HG02623 (cell line): ENCODE results near the gene ID1.
"Not testable (repeated sequence)": the region's sequence is repeated elsewhere in the genome, so short reads cannot be mapped to it uniquely, and the experiment has no call there.

Source experiments
- ATAC-seq: cut with Tn5 transposase; IDR thresholded peaks from one replicate; pipeline ENCODE4 v1.9.1; 2021; ENCODE audit warnings: moderate library complexity; ENCODE audit not compliant: unreplicated experiment

Gene ID1

DNA sequence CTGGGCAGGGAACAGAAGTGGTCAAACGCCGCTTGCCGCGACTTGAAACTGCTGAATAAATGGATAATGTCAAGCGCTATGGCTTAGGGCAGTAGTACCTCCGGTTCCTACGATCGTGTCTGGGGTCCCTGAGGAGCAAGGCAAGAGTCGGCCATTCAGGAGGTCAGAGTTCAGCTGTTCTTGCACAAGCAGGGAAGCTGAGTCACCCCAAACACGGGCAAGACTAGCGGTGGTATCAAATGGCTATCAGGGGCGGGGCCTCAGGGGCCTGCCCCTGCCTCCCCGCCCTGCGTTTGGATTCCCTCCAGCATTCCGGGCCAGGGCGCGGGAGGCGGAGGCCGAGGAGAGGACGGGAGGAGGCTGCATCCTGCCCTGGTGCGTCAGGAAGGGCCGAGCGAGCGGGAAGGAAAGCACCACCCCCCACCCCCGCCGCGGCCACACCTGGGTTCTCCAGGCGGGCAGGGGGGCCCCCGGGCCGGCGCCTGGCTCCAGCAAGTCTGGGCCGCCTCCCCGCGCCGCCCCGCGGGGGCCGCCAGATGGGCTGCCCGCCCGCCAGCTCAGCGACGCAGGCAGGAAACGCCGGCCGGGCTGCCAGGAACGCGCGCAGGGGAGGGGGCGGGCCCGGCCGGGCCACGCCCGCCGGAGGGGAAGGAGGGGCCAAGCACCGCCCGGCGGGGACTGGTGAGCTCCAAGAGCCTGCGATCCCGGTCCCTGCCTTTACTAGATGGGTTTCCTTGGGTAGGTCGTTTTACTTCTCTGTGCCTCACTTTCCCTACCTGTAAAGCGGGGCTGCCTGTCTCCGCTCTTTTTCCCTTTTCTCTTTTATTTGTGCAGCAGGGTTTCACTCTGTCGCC lies 32.2 kb upstream of the ID1 start:
- ATAC-seq: peak; percentile 88

DNA sequence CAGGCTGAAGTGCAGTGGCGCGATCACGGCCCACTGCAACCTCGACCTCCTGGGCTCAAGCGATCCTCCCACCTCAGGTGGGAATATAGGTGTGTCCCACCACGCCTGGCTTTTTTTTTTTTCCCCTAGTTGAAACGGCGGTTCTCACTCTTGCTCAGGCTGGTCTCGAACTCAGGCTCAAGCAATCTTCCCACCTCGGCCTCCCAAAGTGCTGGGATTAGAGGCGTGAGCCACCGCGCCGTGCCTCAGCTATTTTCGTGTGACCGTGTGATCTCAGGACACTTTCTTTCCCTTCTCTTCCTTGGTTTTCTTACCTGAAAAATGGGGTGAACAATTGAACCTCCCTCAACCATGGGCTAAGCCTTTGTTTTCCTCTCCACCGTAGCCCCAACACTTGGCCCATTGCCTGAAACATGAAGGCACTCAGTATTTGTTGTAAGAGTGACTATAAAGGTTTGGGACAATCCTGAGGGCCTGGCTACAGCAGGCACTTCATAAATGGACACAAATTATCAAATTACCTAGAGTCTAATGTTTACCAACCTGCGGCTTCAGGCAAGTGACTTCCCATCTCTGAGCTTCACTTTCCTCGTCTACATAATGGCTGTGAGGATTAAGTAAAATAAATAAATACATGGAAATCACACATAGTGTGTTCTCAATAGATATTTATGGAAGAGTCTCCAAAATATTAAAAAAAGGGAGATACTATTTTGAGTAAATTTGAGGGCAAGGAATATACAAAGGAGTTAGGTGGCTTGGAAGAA lies 31.4 kb upstream of the ID1 start:
- ATAC-seq: peak; percentile 12

GRCh38 chr20:31574986-31575385 lies 30.1 kb upstream of the ID1 start:
- ATAC-seq: not testable (repeated sequence)

- no peak for ATAC-seq
Measured at GRCh38 chr20:31576751-31577150, 28.3 kb upstream of the ID1 start.

GRCh38 chr20:31577194-31577593 lies 27.9 kb upstream of the ID1 start:
- ATAC-seq: no peak

DNA sequence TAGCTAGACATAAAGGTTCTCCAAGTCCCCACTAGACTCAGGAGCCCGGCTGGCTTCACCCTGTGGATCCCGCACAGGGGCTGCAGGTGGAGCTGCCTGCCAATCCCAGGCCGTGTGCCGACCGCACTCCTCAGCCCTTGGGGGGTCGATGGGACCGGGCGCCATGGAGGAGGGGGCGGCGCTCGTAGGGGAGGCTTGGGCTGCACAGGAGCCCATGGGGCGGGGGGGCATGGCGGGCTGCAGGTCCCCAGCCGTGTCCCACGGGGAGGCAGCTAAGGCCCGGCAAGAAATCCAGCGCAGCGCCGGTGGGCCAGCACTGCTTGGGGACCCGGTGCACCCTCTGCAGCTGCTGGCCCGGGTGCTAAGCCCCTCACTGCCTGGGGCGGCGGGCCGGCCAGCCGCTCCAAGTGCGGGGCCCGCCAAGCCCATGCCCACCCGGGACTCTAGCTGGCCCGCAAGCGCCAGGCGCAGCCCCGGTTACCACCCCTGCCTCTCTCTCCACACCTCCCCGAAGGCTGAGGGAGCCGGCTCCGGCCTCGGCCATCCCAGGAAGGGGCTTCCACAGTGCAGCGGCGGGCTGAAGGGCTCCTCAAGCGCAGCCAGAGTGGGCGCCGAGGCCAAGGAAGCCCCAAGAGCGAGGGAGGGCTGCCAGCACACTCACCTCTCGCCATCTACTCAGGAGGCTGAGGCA lies 26.5 kb upstream of the ID1 start:
- ATAC-seq: no peak

DNA sequence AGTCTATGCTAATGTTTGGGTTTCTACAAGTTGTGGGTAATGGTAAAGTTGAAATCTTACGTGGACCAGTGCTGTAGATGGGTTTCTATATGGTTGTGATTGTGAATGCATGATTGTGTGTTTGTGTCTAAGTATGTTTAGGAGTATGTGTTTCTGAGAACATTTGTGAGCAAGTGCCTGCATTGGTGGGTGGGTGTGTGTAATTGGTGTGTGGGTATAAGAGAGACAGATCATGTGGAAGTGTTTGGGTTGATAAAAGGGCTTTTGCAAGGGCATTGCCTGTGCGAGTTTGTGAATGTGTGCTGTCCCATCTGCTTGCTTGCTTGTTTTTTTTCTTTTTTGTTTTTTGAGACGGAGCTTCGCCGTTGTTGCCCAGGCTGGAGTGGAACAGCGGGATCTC lies 25.8 kb upstream of the ID1 start:
- ATAC-seq: no peak

GRCh38 chr20:31579941-31580651 lies 25.0 kb upstream of the ID1 start:
- ATAC-seq: not testable (repeated sequence)

GRCh38 chr20:31580706-31581105 lies 24.4 kb upstream of the ID1 start:
- ATAC-seq: no peak

GRCh38 chr20:31581391-31581790 lies 23.7 kb upstream of the ID1 start:
- no peak for ATAC-seq

DNA sequence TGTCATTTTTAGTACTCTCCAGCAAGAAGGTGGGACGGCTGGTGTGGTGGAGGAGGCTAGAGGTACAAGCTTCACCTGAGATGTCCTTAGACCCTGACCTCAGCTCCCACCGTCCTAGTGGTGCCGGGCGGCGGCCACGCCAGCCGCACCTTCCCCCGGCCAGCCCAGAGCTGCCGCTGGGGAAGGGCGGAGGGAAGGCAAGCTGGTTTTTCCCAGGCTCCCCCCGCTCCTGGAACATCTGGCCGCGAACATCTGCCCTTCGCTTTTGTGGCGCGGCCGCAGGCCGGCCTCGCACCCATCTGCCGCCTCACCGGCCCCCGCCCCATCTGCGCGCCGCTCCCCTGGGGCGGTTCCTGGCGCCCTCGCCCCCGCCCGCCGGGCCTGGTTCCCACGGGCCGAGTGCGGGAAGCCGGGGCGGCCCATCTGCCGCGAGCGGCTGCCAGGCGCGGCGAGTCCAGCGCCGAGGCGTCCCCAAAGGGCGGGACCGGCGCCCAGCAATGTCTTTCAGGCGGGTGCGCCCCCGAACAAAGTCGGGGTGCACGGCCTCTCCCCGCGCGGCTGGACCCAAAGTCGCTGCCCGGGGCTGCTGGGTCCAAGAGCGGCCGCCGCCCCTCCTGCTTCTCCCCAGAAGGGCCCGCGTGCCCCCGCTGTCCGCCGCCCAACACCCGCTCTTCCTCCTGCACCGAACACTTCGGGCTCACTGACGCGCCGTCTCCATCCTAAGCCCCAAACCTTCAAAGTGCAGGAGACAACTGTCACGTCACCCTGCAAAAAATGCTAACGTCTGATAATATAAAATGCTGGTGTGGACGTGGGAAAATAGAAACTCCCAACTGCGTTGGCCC lies 17.3 kb upstream of the ID1 start:
- ATAC-seq: no peak

DNA sequence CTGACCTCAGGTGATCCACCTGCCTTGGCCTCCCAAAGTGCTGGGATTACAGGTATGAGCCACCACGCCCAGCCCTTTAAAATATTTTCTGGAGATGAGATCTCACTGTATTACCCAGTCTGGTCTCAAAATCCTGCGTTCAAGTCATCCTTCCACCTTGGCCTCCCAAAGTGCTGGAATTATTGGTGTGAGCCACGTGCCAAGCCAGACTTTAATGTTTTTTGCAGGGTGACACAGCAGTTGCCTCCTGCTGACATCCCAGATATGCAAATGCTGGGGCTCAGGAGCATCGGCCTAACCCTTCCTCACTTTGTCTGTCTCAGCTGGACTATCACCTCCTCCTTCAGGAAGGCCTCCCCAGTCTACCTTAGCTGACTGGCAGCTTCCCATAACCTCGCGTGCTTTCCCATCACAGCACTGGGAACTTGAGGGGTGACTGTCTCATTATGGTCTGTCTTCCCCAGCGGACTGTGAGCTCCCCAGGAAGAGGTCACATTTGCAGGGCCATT lies 14.3 kb upstream of the ID1 start:
- ATAC-seq: no peak

GRCh38 chr20:31593221-31594001 lies 11.7 kb upstream of the ID1 start:
- ATAC-seq: no peak

GRCh38 chr20:31594002-31594557 lies 11.0 kb upstream of the ID1 start:
- ATAC-seq: no peak

GRCh38 chr20:31594558-31595379 lies 10.3 kb upstream of the ID1 start:
- ATAC-seq: no peak

- no peak for ATAC-seq
Measured at GRCh38 chr20:31595380-31595653, 9.8 kb upstream of the ID1 start.

DNA sequence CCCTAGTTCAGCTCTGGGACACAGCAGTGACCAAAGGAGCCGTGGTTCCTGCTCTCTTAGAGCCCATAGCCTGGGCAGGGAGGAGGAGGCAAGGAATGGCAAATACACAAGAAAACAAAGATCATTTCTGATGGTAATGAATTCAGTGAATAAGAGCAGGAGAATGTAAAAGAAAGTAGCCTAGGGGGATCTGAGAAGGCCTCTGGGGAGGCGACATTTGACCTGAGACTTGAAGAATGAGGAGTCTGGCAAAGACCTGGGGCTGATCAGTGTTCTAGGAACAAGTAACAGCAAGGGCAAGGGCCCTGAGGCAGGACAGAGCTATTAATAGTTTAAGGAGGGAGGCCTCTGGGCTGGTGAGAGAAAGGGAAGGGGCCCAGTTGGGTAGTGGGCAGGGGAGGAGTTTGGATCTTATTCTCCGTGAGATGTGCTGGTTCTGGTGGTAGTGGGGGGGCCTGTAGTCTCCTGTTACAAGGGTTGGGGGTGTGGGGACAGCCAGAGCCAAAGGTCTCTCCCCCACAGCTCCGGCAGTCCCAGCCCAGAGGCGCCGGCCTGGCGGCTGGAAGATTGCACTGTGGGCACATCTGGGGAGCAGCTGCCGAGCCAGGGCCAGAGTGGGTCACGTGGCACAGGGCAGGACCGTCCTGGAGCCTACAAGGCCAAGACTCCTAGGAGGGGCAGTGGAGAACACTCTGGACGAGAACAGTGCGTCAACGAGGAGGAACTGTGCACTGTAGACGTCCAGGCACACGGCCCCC lies 9.3 kb upstream of the ID1 start:
- no peak for ATAC-seq

- not testable (repeated sequence) for ATAC-seq
Measured at GRCh38 chr20:31596412-31596715, 8.7 kb upstream of the ID1 start.
